Stimulated activated CD4-positive, alpha-beta T cell treated with anti-CD3 and anti-CD28 coated beads, Interleukin-4, amount 100 ng/mL, for 48 hours (primary cell): ENCODE results near the gene LTBP4.
"Not testable (repeated sequence)": the region's sequence is repeated elsewhere in the genome, so short reads cannot be mapped to it uniquely, and the experiment has no call there.

ENCODE experiments used
- DNase-seq, 2 donors: peaks; one replicate each; pipeline ENCODE4 v3.0.0-alpha.2; 2020; ENCODE audit warnings: low read depth in 2 of 2

LTBP4 gene

DNA sequence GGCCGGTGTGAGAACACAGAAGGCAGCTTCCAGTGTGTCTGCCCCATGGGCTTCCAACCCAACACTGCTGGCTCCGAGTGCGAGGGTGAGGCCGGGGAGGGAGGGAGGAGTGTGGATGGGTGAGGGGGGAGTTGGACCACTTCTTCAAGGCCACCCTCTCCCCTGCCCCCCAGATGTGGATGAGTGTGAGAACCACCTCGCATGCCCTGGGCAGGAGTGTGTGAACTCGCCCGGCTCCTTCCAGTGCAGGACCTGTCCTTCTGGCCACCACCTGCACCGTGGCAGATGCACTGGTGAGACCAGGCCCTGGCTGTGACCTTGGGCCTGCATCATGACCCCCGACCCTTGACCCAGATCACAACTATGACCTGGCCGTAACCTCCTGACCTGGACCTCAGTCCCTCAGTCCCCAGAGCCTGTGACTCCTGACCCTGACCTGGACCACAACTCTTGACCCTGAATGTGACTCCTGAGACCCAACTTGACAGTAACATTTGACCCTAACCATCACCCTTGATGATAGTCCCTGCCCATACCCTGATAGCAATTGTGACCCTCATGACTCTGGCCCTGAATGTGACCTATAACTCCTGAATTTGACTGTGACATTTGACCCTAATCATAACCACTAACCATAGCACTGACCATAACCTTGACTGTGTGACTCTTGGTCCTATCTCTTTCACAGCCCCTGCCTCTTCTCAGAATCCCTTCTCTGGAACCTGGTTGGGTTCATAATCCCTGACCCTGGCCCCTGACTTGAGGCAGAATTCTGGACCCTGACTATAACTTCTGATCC is 10.9 kb downstream of the LTBP4 start:
- no peak for DNase-seq

DNA sequence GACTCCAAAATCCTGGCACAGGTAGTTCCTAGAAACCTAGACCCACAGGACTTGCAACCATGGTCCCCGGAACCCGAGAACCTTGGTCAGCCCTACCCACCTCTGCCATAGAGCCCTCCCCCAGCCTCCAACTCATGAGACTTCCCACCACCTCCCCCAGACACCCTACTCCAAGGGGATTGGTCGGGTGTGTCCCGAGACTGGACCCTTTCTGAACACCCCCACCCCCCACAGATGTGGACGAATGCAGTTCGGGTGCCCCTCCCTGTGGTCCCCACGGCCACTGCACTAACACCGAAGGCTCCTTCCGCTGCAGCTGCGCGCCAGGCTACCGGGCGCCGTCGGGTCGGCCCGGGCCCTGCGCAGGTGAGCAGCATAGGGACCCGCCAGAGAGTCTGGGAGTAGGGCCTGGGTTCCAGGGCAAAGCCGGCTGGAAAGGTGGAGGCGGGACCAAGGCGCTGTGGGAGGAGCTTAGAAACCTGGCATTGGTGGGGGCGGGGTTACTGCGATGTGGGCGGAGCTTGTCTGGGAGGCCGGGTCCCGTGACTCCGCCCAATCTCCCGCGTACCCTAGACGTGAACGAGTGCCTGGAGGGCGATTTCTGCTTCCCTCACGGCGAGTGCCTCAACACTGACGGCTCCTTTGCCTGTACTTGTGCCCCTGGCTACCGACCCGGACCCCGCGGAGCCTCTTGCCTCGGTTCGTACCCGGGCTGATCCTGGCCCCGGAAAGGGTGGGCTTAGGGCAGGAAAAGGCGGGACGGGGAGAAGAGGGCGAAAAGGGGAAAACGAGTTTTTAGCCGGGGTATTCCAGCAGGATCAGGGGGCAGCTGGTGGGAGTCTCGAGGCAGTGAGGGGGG is 11.9 kb downstream of the LTBP4 start:
- DNase-seq = peak; percentile 80 to 93

DNA sequence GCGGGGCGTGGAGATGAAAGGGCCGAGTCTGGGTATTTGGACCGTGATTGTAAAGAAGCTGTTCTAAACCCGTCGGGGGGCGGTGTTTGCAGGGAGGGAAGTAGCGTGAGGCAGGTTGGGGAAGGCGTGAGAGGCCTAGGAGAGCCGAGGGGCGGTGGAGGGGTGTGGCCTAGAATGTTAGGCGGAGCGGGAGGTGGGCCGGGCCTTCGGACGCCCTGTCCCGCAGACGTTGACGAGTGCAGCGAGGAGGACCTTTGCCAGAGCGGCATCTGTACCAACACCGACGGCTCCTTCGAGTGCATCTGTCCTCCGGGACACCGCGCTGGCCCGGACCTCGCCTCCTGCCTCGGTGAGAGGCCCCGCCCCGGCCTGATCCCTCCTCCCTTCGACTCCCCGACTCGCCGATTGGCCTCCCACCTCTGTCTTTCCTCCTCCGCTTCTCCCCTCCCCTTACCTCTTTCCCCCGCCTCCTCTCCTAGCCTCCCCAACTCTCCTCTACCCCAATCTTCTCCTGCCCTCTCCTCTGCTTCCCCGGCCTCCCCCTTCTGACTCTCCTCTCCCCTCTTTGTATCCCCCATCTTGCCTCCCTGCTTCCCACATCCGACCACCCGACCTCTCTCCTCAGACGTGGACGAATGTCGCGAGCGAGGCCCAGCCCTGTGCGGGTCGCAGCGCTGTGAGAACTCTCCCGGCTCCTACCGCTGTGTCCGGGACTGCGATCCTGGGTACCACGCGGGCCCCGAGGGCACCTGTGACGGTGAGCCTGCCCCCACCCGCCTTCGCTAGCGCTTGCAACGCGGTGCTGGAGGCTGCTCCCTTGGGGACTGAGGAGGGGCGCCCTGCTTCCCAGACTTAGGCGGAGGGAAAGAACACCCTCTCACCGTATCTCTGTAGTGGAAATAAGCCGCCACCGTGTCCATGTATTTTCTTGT is 12.8 kb downstream of the LTBP4 start:
- DNase-seq = peak; percentile 82 to 86

DNA sequence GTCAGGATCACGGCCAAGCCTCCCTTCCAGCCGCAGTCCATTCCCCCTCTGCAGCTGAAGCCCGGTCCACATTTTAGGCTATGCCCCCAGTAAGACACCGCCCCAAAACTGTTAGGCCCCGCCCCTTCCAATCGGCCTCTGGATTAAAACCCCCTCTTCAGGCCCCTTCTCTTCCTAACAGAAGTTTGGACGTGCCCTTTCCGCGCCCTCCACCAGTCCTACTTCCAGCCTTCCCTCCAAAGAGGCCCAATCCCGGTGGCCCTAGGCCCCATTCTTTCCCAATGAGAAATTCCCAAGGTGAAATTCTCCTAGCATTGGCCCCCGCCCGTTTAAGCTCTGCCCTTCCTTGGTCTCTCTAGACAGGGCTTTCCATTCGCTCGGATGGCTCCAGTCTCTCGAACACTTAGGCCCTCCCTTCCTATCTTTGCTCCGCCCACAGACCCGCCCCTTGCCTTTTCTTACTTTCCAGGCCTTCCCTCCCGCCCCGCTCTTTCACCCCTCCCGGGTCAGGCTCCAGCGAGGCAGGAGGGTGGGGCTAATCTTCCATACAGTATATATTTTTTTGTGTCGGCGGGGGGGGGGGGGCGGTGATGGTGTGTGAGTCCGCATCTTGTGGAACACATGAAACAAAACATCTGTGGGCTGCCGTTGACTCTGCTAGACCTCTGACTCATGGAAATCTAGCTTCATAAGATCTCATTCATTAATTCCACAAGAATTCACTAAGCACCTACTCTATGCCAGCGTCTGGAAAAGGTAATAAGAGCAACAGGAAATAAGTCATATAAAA is 13.6 kb downstream of the LTBP4 start:
- peak; percentile 97 for DNase-seq

DNA sequence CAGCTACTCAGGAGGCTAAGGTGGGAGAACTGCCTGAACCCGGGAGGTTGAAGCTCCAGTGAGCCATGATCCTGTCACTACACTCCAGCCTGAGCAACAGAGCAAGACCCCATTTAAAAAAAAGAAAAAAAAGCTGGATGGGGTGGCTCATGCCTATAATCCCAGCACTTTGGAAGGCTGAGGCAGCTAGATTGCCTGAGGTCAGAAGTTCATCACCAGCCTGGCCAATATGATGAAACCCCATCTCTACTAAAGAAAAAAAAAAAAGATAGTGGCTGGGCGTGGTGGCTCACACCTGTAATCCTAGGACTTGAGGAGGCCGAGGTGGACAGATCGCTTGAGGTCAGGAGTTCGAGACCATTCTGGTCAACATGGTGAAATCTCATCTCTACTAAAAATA is 15.0 kb downstream of the LTBP4 start:
- no peak for DNase-seq

DNA sequence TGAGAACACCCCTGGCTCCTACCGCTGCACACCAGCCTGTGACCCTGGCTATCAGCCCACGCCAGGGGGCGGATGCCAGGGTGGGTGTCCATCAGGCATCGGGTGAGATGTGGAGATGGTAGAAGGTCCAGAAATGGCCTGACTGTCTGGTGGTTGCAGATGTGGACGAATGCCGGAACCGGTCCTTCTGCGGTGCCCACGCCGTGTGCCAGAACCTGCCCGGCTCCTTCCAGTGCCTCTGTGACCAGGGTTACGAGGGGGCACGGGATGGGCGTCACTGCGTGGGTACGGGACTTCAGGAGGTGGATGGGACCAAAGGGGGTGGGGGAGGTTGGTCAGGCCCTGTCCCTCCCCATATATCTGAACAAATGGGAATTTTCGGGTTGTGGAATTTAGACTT is 15.8 kb downstream of the LTBP4 start:
- DNase-seq = no peak

DNA sequence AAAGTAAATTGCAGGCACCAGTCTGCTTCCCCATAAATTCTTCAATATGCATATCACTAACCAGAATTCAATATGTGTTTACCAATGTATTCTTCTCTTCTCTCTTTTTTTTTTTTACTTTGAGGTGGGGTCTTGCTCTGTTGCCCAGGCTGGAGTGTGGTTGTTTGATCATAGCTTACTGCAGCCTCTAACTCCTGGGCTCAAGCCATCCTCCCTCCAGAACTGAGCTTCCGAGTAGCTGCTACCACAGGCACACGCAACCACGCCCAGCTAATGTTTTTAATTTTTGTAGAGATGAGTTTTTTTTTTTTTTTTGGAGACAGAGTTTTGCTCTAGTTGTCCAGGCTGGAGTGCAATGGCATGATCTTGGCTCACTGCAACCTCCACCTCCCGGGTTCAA is 16.8 kb downstream of the LTBP4 start:
- no peak for DNase-seq

DNA sequence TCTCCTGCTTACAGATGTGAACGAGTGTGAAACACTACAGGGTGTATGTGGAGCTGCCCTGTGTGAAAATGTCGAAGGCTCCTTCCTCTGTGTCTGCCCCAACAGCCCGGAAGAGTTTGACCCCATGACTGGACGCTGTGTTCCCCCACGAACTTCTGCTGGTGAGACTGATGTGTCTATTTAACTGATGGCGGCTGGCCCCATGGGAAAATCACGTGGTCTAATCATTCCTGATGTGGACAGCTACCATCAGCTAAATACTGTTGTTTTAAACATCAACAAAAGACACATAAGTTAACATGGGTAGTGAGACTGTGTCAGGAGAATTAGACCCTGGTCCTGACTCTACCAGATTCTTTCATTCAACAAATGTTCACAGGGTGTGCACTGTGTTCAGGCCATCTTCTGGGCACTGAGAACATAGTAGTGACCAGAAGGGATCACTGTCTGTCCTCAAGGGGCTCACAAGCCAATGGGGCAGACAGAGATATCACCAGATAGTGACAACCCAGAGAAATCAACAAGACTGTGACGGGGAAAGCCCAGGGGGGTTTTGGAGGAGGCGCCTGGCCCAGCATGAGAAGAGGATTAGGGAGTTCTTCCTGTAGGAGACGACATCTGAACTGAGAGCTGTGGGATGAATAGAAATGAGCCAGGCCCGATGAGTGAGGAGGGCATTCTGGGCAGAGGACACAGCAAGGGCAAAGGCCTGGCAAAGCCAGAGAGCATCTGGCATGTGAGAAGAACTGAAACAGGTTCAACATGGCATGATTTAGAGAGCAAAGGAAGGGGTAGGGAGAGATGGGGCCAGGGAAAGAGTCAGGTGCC is 18.4 kb downstream of the LTBP4 start:
- no peak for DNase-seq

DNA sequence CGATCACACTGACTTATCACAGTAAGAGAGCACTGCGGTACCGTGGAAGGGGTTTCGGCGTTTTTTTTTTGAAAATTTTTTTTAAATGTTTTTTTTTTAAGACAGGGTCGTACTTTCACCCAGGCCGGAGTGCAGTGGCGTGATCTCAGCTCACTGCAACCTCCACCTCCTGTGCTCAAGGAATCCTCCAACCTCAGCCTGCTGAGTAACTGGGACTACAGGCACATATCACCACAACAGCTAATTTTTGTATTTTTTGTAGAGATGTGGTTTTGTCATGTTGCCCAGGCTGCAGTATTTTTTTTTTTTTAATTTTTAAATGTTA is 19.0 kb downstream of the LTBP4 start:
- no peak for DNase-seq

DNA sequence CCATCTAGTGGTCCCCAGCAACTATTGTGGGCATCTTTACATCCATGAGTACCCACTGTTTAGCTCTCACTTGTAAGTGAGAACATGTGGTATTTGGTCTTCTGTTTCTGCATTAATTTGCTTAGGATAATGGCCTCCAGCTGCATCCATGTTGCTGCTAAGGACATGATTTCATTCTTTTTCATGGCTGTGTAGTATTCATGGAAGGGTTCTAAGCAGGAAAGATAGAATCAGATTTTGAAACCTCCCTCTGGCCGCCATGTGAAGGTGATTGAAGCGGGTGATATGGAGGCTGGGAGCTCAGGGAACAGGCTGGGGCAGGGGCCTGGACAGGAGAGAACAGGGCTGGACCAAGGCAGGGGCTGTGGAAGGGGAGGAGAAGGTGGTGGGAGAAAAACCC is 20.1 kb downstream of the LTBP4 start:
- DNase-seq = no peak

DNA sequence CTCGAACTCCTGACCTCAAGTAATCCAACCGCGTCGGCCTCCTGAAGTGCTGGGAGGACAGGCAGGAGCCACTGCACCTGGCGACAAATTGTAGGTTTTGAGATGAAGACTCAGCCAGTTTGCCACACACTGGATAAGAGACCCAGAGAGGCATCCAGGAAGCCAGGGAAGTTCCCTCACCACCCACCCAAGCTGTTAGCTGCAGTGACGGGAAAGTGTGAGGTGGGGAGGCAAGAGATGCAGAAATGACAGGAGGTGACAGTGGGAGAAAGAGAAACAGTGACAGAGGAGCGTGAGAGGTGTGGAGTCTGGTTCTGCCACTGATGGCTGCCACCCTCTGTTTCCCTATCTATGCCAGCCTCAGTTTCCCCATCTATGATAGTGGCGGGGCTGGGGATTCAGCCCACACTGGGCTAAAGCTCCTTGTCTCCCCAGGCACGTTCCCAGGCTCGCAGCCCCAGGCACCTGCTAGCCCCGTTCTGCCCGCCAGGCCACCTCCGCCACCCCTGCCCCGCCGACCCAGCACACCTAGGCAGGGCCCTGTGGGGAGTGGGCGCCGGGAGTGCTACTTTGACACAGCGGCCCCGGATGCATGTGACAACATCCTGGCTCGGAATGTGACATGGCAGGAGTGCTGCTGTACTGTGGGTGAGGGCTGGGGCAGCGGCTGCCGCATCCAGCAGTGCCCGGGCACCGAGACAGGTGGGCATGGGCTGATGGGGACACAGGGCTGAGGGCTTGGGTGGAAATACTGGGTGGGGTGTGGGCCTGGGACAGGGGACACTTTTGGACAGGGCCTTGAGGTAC is 21.0 kb downstream of the LTBP4 start:
- DNase-seq = no peak

DNA sequence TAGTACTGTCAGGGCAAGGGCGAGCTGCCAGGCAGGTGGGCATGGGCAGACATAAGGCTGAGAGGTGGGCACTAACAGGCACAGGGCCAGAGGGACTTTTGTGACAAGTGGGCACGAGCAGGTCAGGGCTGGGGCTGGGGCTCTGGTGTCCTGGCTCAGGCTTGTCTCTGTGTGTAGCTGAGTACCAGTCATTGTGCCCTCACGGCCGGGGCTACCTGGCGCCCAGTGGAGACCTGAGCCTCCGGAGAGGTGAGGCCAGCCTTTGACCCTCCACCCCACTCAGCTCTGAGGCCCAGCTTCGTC is 21.6 kb downstream of the LTBP4 start:
- DNase-seq = no peak

DNA sequence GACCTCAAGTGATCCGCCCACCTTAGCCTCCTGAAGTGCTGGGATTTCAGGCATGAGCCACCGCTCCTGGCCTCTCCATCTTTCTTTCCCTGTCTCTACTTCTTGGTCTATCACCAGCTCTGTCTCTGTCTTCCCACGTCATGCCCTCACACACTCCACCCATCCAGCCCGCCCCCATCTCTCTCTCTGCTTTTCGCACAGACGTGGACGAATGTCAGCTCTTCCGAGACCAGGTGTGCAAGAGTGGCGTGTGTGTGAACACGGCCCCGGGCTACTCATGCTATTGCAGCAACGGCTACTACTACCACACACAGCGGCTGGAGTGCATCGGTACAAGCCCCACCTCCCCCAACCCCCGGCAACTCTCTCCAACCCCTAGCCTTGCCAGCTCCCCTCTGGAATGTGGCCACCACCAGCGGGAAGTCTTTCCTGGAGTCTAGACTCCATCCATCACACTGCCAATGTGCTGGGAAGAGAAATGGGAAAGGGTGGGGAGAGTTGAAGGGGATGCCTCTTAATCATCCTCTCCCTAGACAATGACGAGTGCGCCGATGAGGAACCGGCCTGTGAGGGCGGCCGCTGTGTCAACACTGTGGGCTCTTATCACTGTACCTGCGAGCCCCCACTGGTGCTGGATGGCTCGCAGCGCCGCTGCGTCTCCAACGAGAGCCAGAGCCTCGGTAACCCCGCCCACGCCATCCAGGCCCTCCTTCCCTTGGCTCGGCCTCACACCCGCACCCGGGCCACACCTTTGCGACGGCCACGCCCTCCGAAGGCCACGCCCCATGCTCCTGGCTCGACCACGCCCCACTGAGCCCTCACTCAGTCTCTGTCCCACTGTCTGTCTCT is 22.5 kb downstream of the LTBP4 start:
- DNase-seq = no peak

DNA sequence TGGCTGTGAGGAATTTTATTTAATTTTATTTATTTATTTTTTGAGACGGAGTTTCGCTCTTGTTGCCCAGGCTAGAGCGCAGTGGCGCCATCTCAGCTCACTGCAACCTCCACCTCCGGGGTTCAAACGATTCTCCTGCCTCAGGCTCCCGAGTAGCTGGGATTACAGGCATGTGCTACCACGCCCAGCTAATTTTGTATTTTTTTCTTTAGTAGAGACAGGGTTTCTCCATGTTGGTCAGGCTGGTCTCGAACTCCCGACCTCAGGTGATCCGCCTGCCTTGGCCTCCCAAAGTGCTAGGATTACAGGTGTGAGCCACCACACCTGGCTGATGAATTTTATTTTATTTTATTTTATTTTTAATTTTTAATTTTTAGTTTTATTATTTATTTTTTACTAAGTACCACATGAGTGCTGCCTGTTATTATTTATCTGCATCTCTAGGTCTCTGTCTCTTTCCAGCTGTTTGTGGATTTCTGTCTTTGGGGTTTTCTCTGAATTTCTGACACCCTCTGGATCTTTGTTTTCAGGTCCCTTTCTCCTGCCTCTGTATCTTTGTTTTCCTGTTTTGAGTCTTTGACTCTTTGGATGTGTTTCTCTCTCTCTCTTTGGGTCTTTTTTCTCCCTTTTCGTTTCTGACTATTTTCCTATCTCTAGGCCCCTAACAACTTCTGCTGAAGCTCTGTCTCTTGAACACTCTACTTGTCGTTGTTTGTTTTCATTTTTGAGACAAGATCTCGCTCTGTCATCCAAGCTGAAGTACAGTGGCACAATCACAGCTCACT is 23.4 kb downstream of the LTBP4 start:
- not testable (repeated sequence) for DNase-seq

DNA sequence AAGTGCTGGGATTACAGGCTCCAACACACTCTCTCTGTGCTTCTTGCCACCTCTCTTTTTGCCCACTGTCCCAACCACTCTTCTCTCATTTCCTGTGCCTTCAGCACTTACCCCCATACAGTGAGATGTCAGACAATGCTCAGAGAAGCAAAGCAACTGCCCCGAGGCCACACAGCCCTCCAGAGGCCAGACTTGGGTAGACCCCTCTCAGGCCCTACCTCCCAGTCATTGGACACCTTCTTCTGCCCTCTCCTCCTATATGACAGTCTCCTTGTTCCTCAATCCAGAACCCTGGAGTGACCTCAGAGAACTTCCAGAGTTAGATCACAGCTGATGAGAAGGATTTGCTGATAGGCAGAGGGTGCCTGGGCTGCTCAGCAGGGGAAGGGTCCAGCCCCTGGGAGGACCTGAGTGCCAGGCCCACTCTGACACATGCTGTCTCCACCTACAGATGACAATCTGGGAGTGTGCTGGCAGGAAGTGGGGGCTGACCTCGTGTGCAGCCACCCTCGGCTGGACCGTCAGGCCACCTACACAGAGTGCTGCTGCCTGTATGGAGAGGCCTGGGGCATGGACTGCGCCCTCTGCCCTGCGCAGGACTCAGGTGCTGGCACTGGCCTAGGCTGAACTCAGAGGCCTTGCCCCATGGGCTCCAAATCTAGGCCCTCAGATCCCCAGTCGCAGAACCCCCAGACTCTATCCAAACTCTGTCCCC is 24.4 kb downstream of the LTBP4 start:
- no peak for DNase-seq

DNA sequence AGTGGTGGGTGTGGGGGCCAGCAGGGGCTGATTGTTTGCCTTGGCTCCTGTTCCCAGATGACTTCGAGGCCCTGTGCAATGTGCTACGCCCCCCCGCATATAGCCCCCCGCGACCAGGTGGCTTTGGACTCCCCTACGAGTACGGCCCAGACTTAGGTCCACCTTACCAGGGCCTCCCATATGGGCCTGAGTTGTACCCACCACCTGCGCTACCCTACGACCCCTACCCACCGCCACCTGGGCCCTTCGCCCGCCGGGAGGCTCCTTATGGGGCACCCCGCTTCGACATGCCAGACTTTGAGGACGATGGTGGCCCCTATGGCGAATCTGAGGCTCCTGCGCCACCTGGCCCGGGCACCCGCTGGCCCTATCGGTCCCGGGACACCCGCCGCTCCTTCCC is 25.7 kb downstream of the LTBP4 start:
- no peak for DNase-seq

DNA sequence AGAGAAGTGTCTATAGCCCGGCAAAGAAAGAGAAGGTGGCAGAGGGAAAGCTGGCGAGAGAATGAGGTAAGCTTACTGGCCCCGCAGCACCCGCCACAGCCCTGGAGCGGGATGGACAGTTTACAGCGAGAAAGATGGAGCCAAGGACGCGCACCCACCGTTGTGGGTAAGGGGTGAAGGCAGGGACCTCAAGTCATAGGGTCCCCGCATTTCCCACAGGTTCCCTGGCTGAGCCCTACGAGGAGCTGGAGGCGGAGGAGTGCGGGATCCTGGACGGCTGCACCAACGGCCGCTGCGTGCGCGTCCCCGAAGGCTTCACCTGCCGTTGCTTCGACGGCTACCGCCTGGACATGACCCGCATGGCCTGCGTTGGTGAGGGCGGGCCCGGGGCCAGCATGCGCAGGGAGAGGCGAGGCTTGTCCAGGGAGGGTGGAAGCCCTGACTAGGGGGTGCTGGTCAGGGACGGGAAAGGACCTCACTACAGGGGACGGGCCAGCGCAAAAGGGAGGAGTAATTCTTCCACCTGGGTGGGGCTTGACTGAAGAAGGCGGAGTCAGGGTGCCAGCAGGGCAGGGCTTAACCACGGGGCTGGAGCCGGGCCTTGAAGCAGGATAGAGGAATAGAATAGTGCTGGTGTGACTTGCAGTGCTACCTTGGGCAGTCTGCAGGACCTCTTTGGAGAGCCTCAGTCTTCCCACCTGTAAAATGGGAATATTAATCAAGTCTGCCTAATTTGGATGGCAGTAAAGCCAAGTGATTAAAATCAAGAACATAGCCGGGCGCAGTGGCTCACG is 26.5 kb downstream of the LTBP4 start:
- DNase-seq = no peak
